ENCODE data around the gene NIPAL4.

NIPAL4 gene

GRCh38 chr5:157518963-157519362 lies 59.0 kb downstream of the NIPAL4 start:
- no peak for DNase-seq

- DNase-seq = no peak
Measured at GRCh38 chr5:157519579-157520253, 59.7 kb downstream of the NIPAL4 start.

- no peak for DNase-seq
Measured at GRCh38 chr5:157520911-157521703, 61.1 kb downstream of the NIPAL4 start.

GRCh38 chr5:157521704-157522029 lies 61.7 kb downstream of the NIPAL4 start:
- DNase-seq = no peak

GRCh38 chr5:157523976-157524375 lies 64.0 kb downstream of the NIPAL4 start:
- DNase-seq = no peak
